H1 (cell line): ENCODE measurements around the gene DDX3X. TPM values are rescaled to one million over a fixed set of nuclear protein-coding genes. Genes with fewer than 3 reads are reported as not detected.

Experiments used
- CTCF ChIA-PET: fragments of 300-600 bp; sonication (Branson Sonifier 250); formaldehyde crosslinking; loops from one replicate; lab custom pipeline; 2021; ENCODE audit not compliant: partially characterized antibody; lab: Charles Lee
- POLR2A ChIA-PET: fragments of 300-600 bp; sonication (Branson Sonifier 250); formaldehyde crosslinking; loops from one replicate; lab custom pipeline; 2021; ENCODE audit warnings: inconsistent platforms; ENCODE audit not compliant: partially characterized antibody; lab: Charles Lee
- DNase-seq, 2 experiments: peaks; one replicate each; pipeline versions ENCODE4 v3.0.0 to v3.0.0-alpha.2; 2010 to 2022; ENCODE audit warnings: low spot score in 2 of 2, low read depth in 1 of 2, mixed read lengths in 1 of 2
- FAIRE-seq: peaks from 2 replicates; lab custom pipeline; 2011; peaks lifted over from hg19 to GRCh38; lab: Jason Lieb, UNC
- H2AFZ ChIP-seq: 2 replicates; pipeline ENCODE4 v1.8.1; 2012; ENCODE audit warnings: low read length, inconsistent platforms
- H2AK5ac ChIP-seq: 2 replicates; pipeline ENCODE4 v1.6.1; 2013; ENCODE audit warnings: low read depth, low read length
- H2BK120ac ChIP-seq: replicated peaks from 2 replicates; pipeline ENCODE3; 2013; ENCODE audit warnings: low read depth, low read length, inconsistent platforms
- H2BK12ac ChIP-seq: 2 replicates; pipeline ENCODE4 v1.6.1; 2013; ENCODE audit warnings: low read depth, low read length
- H2BK15ac ChIP-seq: 2 replicates; pipeline ENCODE4 v1.6.1; 2013; ENCODE audit warnings: low read length
- H2BK20ac ChIP-seq: 2 replicates; pipeline ENCODE4 v1.6.1; 2013; ENCODE audit warnings: low read length
- H2BK5ac ChIP-seq: 2 replicates; pipeline ENCODE4 v1.6.1; 2013; ENCODE audit warnings: low read depth, low read length
- H3K14ac ChIP-seq: 2 replicates; pipeline ENCODE4 v1.6.1; 2013; ENCODE audit warnings: inconsistent platforms; ENCODE audit not compliant: insufficient read length
- H3K18ac ChIP-seq: 2 replicates; pipeline ENCODE4 v1.6.1; 2013; ENCODE audit warnings: low read length; ENCODE audit errors: extremely low read depth
- H3K23ac ChIP-seq: 2 replicates; pipeline ENCODE4 v1.6.1; 2013; ENCODE audit warnings: inconsistent platforms; ENCODE audit not compliant: insufficient read length
- H3K23me2 ChIP-seq: 2 replicates; pipeline ENCODE4 v1.6.1; 2013; ENCODE audit warnings: low read depth, low read length
- H3K27ac ChIP-seq: 2 replicates; pipeline ENCODE4 v1.6.1; 2011; ENCODE audit warnings: low read depth, low read length, inconsistent platforms
- H3K27me3 ChIP-seq, 4 experiments: replicated peaks in 1 of 4; 1 replicate in 1 of 4; 2 replicates in 3 of 4; pipeline versions ENCODE4 v1.6.1 to v1.8.1; 2011 to 2013; ENCODE audit warnings: low read length in 3 of 4, mild to moderate bottlenecking in 3 of 4, inconsistent platforms in 2 of 4, mixed read lengths in 2 of 4, moderate library complexity in 1 of 4; ENCODE audit not compliant: control insufficient read depth in 3 of 4, insufficient read depth in 3 of 4; ENCODE audit errors: extremely low read depth in 1 of 4
- H3K36me3 ChIP-seq, 4 experiments: 2 replicates each; pipeline versions ENCODE4 v1.6.1 to v1.8.1; 2011 to 2013; ENCODE audit warnings: mild to moderate bottlenecking in 4 of 4, low read length in 3 of 4, moderate library complexity in 2 of 4, control low read depth in 1 of 4, inconsistent platforms in 1 of 4; ENCODE audit not compliant: insufficient read depth in 4 of 4, control insufficient read depth in 2 of 4
- H3K4ac ChIP-seq: replicated peaks from 2 replicates; pipeline ENCODE3; 2013; ENCODE audit warnings: low read length, low read depth, mixed read lengths, inconsistent platforms; ENCODE audit not compliant: insufficient read length
- H3K4me1 ChIP-seq, 4 experiments: replicated peaks in 1 of 4; 1 replicate in 1 of 4; 2 replicates in 3 of 4; pipeline versions ENCODE4 v1.6.1 to v1.8.1; 2011 to 2013; ENCODE audit warnings: low read length in 3 of 4, inconsistent platforms in 2 of 4, mixed read lengths in 1 of 4; ENCODE audit not compliant: insufficient read depth in 4 of 4, control insufficient read depth in 3 of 4
- H3K4me2 ChIP-seq, 2 experiments: 2 replicates each; pipeline versions ENCODE4 v1.6.1 to v1.8.1; 2011 to 2013; ENCODE audit warnings: low read depth in 2 of 2, low read length in 2 of 2, control low read depth in 1 of 2, inconsistent platforms in 1 of 2, mild to moderate bottlenecking in 1 of 2; ENCODE audit not compliant: insufficient read depth in 1 of 2
- H3K4me3 ChIP-seq, 4 experiments: fragments of 200-600, 300-600 bp in 1 of 4; sonication (generic), shearing (Covaris generic), sonication (Bioruptor Twin) in 1 of 4; 2 replicates each; pipeline versions ENCODE4 v1.5.1 to v1.8.1; 2011 to 2016; ENCODE audit warnings: low read length in 4 of 4, low read depth in 3 of 4, control low read depth in 2 of 4, inconsistent platforms in 2 of 4, mild to moderate bottlenecking in 2 of 4, mixed read lengths in 1 of 4, moderate library complexity in 1 of 4; ENCODE audit not compliant: insufficient read depth in 2 of 4; ENCODE audit errors: extremely low read depth in 1 of 4
- H3K56ac ChIP-seq: replicated peaks from 2 replicates; pipeline ENCODE3; 2013; ENCODE audit warnings: low read depth, mild to moderate bottlenecking, mixed read lengths, low read length, inconsistent platforms; ENCODE audit not compliant: insufficient read length
- H3K79me1 ChIP-seq: 2 replicates; pipeline ENCODE4 v1.6.1; 2013; ENCODE audit warnings: low read depth, low read length, control low read depth
- H3K79me2 ChIP-seq, 2 experiments: 2 replicates each; pipeline versions ENCODE4 v1.6.1 to v1.8.1; 2012 to 2013; ENCODE audit warnings: low read length in 2 of 2, mild to moderate bottlenecking in 2 of 2, inconsistent platforms in 1 of 2; ENCODE audit not compliant: insufficient read depth in 2 of 2, control insufficient read depth in 1 of 2
- H3K9ac ChIP-seq, 4 experiments: replicated peaks in 1 of 4; 1 replicate in 1 of 4; 2 replicates in 3 of 4; pipeline versions ENCODE4 v1.6.1 to v1.8.1; 2011 to 2013; ENCODE audit warnings: low read depth in 3 of 4, low read length in 3 of 4, control low read depth in 2 of 4, mild to moderate bottlenecking in 2 of 4, moderate library complexity in 2 of 4, inconsistent platforms in 1 of 4; ENCODE audit errors: extremely low read depth in 1 of 4
- H3K9me3 ChIP-seq, 2 experiments: 2 replicates each; pipeline versions ENCODE4 v1.6.1 to v1.8.1; 2012 to 2013; ENCODE audit warnings: mild to moderate bottlenecking in 2 of 2, moderate library complexity in 2 of 2, control low read depth in 1 of 2, inconsistent platforms in 1 of 2, low read depth in 1 of 2, low read length in 1 of 2, mixed read lengths in 1 of 2; ENCODE audit not compliant: insufficient read depth in 2 of 2
- H4K20me1 ChIP-seq, 2 experiments: replicated peaks in 1 of 2; 2 replicates each; pipeline versions ENCODE3 to v1.8.1; 2011 to 2013; ENCODE audit warnings: inconsistent platforms in 2 of 2, low read length in 2 of 2, mild to moderate bottlenecking in 1 of 2; ENCODE audit not compliant: insufficient read depth in 2 of 2, control insufficient read depth in 1 of 2
- H4K5ac ChIP-seq: 2 replicates; pipeline ENCODE4 v1.6.1; 2013; ENCODE audit warnings: low read length, low read depth, mixed read lengths, inconsistent platforms; ENCODE audit not compliant: insufficient read length
- H4K8ac ChIP-seq: 2 replicates; pipeline ENCODE4 v1.8.0; 2013; ENCODE audit warnings: mild to moderate bottlenecking, moderate library complexity, low read length, inconsistent platforms; ENCODE audit not compliant: insufficient read depth; ENCODE audit errors: extremely low read depth
- H4K91ac ChIP-seq: replicated peaks from 2 replicates; pipeline ENCODE3; 2013; ENCODE audit warnings: low read length, mixed read lengths, inconsistent platforms; ENCODE audit not compliant: insufficient read length
- PHF8 ChIP-seq: fragments of 200-600 bp; sonication (generic); conservative IDR thresholded peaks from 2 replicates; pipeline ENCODE4 v1.7.1; 2012; ENCODE audit warnings: low read depth, mild to moderate bottlenecking, inconsistent platforms, low read length, moderate library complexity
- WGBS, 2 experiments: shearing (Covaris generic) in 1 of 2; methylation state at CpG; one replicate each; pipeline versions ENCODE4 v1.1.6 to v1.1.7; 2013 to 2015; ENCODE audit warnings: low lambda C conversion rate in 2 of 2, mixed read lengths in 2 of 2, inconsistent platforms in 1 of 2, low coverage in 1 of 2, missing lambda C conversion rate in 1 of 2; ENCODE audit not compliant: insufficient replicate concordance in 2 of 2, insufficient coverage in 1 of 2, insufficient read length in 1 of 2; ENCODE audit errors: extremely low coverage in 1 of 2, missing lambda C conversion rate in 1 of 2; 5-methylcytosine and 5-hydroxymethylcytosine counted together
- polyA plus RNA-seq, 7 experiments: library from polyadenylated mRNA; depleted of rRNA in 3 of 7; stranded (reverse) in 5 of 7; unstranded in 2 of 7; fragments of >200 nt in 5 of 7; fragments of 200-250 nt in 2 of 7; gene quantifications; 1 replicate in 5 of 7; 2 replicates in 1 of 7; 4 replicates in 1 of 7; pipeline versions ENCODE4 v1.2.1 to v1.2.3, GENCODE V29; 2011 to 2013; ENCODE audit warnings: missing spikeins in 2 of 7, mixed read lengths in 2 of 7
- total RNA-seq: library from RNA; stranded (reverse); fragmentation: NEBNext Ultra II Directional; extraction: Animal tissue kit (Norgen Biotek cat#: 25700); gene quantifications from 2 replicates; pipeline ENCODE4 v1.2.1, GENCODE V29; 2021

Gene DDX3X
- total and polyA plus RNA-seq, 2 of the 8 experiments (the other 6 are each of a cell fraction or from before 2014, with no cell fraction given): 39.4 to 291 TPM

DNA sequence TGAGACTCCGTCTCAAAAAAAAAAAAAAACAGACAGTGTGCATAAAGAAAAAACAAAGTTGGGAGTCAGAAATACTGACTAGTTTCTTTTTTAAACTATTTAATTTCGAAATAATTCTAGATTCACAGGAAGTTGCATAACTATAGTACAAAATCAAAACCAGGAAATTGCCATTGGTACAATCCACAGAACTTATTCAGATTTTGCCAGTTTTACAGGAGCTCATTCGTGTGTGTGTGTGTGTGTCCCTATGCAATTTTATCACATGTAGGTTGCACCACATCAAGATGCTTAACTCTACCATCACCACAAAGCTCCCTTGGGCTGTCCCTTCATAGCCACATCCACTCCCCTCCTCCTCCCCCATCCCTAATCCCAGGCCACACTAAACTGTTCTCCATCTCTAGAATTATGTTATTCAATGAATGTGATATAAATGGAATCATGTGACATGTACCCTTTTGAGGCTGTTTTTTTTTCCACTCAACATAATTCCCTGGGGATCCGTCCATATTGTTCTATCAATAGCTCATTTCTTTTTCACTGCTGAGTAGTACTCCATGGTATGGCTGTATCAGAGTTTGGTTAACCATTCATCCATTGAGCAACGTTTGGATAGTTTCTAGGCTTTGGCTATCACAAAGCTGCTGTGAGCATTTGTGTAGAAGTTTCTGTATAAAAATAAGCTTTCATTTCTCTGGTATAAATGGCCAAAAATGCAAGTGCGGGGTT, 16.3 kb upstream of the DDX3X start:
- no peak overlapping the region for H2BK15ac ChIP-seq
- H2BK20ac ChIP-seq: no peak overlapping the region
- no peak overlapping the region for H2AFZ ChIP-seq
- H3K14ac ChIP-seq: no peak overlapping the region
- H2BK12ac ChIP-seq: no peak overlapping the region
- no peak overlapping the region for H3K4me2 ChIP-seq
- no peak for FAIRE-seq
- no peak overlapping the region for H4K8ac ChIP-seq
- H2AK5ac ChIP-seq: no peak overlapping the region
- no peaks in the 10 kb centered on the region for H3K9me3 ChIP-seq
- H3K36me3 ChIP-seq: no peaks in the 10 kb centered on the region
- CTCF ChIA-PET: interaction anchor here (1.1 kb wide), 1 partner anchor 13 kb away, joined by 3 read pairs; no protein-coding TSS in a partner anchor
- H3K23me2 ChIP-seq: no peaks in the 10 kb centered on the region
- H3K23ac ChIP-seq: no peak overlapping the region
- TF ChIP-seq PHF8: no peak
- H3K79me2 ChIP-seq: no peaks in the 10 kb centered on the region
- H3K4me1 ChIP-seq: no peaks in the 10 kb centered on the region
- WGBS, 2 experiments: 84% methylated on average over 6 of the region's 6 CpGs; no CpG with 5 or more reads in 1 of the 2 experiments
- no peak overlapping the region for H4K91ac ChIP-seq
- no peak overlapping the region for H2BK5ac ChIP-seq
- no peak overlapping the region for H4K5ac ChIP-seq
- no peak for DNase-seq
- no peak overlapping the region for H3K4ac ChIP-seq
- no peak overlapping the region for H2BK120ac ChIP-seq
- no peak overlapping the region for H3K56ac ChIP-seq
- no peak overlapping the region for H3K27ac ChIP-seq
- H3K18ac ChIP-seq: no peak overlapping the region
- no peaks in the 10 kb centered on the region for H3K27me3 ChIP-seq
- H4K20me1 ChIP-seq: no peaks in the 10 kb centered on the region
- H3K4me3 ChIP-seq: no peak overlapping the region
- H3K9ac ChIP-seq: no peak overlapping the region
- no peaks in the 10 kb centered on the region for H3K79me1 ChIP-seq
- POLR2A ChIA-PET: interaction anchor here (0.8 kb wide), 1 partner anchor 13 kb away, joined by 4 read pairs; no protein-coding TSS in a partner anchor
